NCI-H510A (cell line): Measurements from ENCODE around the gene SLC22A7.
A peak's percentile ranks its signal among the peaks of the same experiment; 100 is the strongest.

Experiments used
- DNase-seq: peaks from one replicate; lab custom pipeline; 2025; lab: John Stamatoyannopoulos, UW

Gene SLC22A7

GRCh38 chr6:43297644-43298564, at the start of gene SLC22A7:
Gene SLC22A7, plus strand, starts transcription at chr6:43298260. Its CDS starts 99 bp downstream, at chr6:43298359.
- no peak for DNase-seq

GRCh38 chr6:43248791-43249190, 49.3 kb upstream of the SLC22A7 start:
- DNase-seq: no peak

GRCh38 chr6:43250992-43251373, 47.1 kb upstream of the SLC22A7 start:
- DNase-seq: peak; percentile 58

- DNase-seq: no peak
These were observed 44.7 kb upstream of the SLC22A7 start for GRCh38 chr6:43253401-43253800.

GRCh38 chr6:43254138-43254817, 43.8 kb upstream of the SLC22A7 start:
- DNase-seq: no peak

GRCh38 chr6:43254846-43255245, 43.2 kb upstream of the SLC22A7 start:
- DNase-seq: no peak

GRCh38 chr6:43255408-43256054, 42.5 kb upstream of the SLC22A7 start:
- no peak for DNase-seq

- no peak for DNase-seq
These were observed 41.2 kb upstream of the SLC22A7 start for GRCh38 chr6:43256670-43257366.

- DNase-seq: no peak
These were observed 40.5 kb upstream of the SLC22A7 start for GRCh38 chr6:43257367-43258145.

- no peak for DNase-seq
These were observed 39.9 kb upstream of the SLC22A7 start for GRCh38 chr6:43258180-43258579.

- no peak for DNase-seq
These were observed 39.0 kb upstream of the SLC22A7 start for GRCh38 chr6:43258807-43259686.

GRCh38 chr6:43260791-43261190, 37.3 kb upstream of the SLC22A7 start:
- no peak for DNase-seq

GRCh38 chr6:43261198-43261597, 36.9 kb upstream of the SLC22A7 start:
- DNase-seq: no peak

GRCh38 chr6:43262000-43262779, 35.9 kb upstream of the SLC22A7 start:
- DNase-seq: peak; percentile 40

- DNase-seq: no peak
These were observed 35.2 kb upstream of the SLC22A7 start for GRCh38 chr6:43262780-43263313.

- DNase-seq: no peak
These were observed 34.5 kb upstream of the SLC22A7 start for GRCh38 chr6:43263314-43264178.

GRCh38 chr6:43264599-43265145, 33.4 kb upstream of the SLC22A7 start:
- DNase-seq: no peak

GRCh38 chr6:43265564-43265963, 32.5 kb upstream of the SLC22A7 start:
- DNase-seq: no peak
